Trophoblast cell (in vitro differentiated cells and primary cell): ENCODE results near the gene BLOC1S3.

Source experiments
- DNase-seq, 2 donors: peaks; one replicate each; pipeline ENCODE4 v3.0.0-alpha.2; 2016
- H2AFZ ChIP-seq: 2 replicates; pipeline ENCODE4 v1.6.1; 2013; ENCODE audit warnings: low read length, moderate library complexity, mild to moderate bottlenecking; ENCODE audit not compliant: insufficient read depth, poor library complexity
- H2AK5ac ChIP-seq: 2 replicates; pipeline ENCODE4 v1.6.1; 2013; ENCODE audit warnings: mild to moderate bottlenecking, low read length
- H2BK120ac ChIP-seq: 2 replicates; pipeline ENCODE4 v1.6.1; 2013; ENCODE audit warnings: low read length, mild to moderate bottlenecking, moderate library complexity; ENCODE audit not compliant: insufficient read depth, poor library complexity
- H2BK12ac ChIP-seq: 2 replicates; pipeline ENCODE4 v1.6.1; 2013; ENCODE audit warnings: mild to moderate bottlenecking, low read length, moderate library complexity
- H2BK5ac ChIP-seq: 2 replicates; pipeline ENCODE4 v1.6.1; 2013; ENCODE audit warnings: low read length, low read depth, moderate library complexity, mild to moderate bottlenecking; ENCODE audit not compliant: poor library complexity
- H3K14ac ChIP-seq: 2 replicates; pipeline ENCODE4 v1.6.1; 2013; ENCODE audit warnings: mild to moderate bottlenecking, low read length
- H3K18ac ChIP-seq: 2 replicates; pipeline ENCODE4 v1.6.1; 2013; ENCODE audit warnings: mild to moderate bottlenecking, low read length
- H3K23ac ChIP-seq: 2 replicates; pipeline ENCODE4 v1.6.1; 2013; ENCODE audit warnings: low read length
- H3K27ac ChIP-seq: 2 replicates; pipeline ENCODE4 v1.5.1; 2013; ENCODE audit warnings: low read depth, mild to moderate bottlenecking, inconsistent platforms, low read length, moderate library complexity
- H3K27me3 ChIP-seq: 2 replicates; pipeline ENCODE4 v1.6.1; 2013; ENCODE audit warnings: inconsistent platforms, mild to moderate bottlenecking, low read length, moderate library complexity; ENCODE audit not compliant: insufficient read depth
- H3K36me3 ChIP-seq, 2 experiments: 1 replicate in 1 of 2; 2 replicates in 1 of 2; pipeline ENCODE4 v1.6.1; 2013; ENCODE audit warnings: low read length in 2 of 2, mild to moderate bottlenecking in 2 of 2, moderate library complexity in 1 of 2; ENCODE audit not compliant: insufficient read depth in 2 of 2, control insufficient read depth in 1 of 2
- H3K4ac ChIP-seq: 2 replicates; pipeline ENCODE4 v1.6.1; 2013; ENCODE audit warnings: low read depth, mild to moderate bottlenecking, low read length, moderate library complexity
- H3K4me1 ChIP-seq, 2 experiments: 1 replicate in 1 of 2; 2 replicates in 1 of 2; pipeline ENCODE4 v1.6.1; 2013; ENCODE audit warnings: low read length in 2 of 2, mild to moderate bottlenecking in 2 of 2, moderate library complexity in 1 of 2; ENCODE audit not compliant: insufficient read depth in 2 of 2, control insufficient read depth in 1 of 2
- H3K4me2 ChIP-seq: 2 replicates; pipeline ENCODE4 v1.6.1; 2013; ENCODE audit warnings: inconsistent platforms, mild to moderate bottlenecking, low read length, moderate library complexity
- H3K4me3 ChIP-seq: 2 replicates; pipeline ENCODE4 v1.5.1; 2013; ENCODE audit warnings: mild to moderate bottlenecking, low read depth, low read length, inconsistent platforms
- H3K79me1 ChIP-seq: one replicate; pipeline ENCODE4 v1.6.1; 2013; ENCODE audit warnings: low read length
- H3K79me2 ChIP-seq: 2 replicates; pipeline ENCODE4 v1.6.1; 2013; ENCODE audit warnings: low read length, mild to moderate bottlenecking; ENCODE audit not compliant: control insufficient read depth, insufficient read depth, poor library complexity
- H3K9ac ChIP-seq: 2 replicates; pipeline ENCODE4 v1.6.1; 2013; ENCODE audit warnings: mild to moderate bottlenecking, low read length
- H3K9me3 ChIP-seq: 2 replicates; pipeline ENCODE4 v1.6.1; 2013; ENCODE audit warnings: low read depth, mild to moderate bottlenecking, control low read depth, inconsistent platforms, low read length; ENCODE audit not compliant: insufficient read depth
- H4K12ac ChIP-seq: 2 replicates; pipeline ENCODE4 v1.6.1; 2013; ENCODE audit warnings: low read depth, mild to moderate bottlenecking, low read length, moderate library complexity
- H4K8ac ChIP-seq: 2 replicates; pipeline ENCODE4 v1.6.1; 2013; ENCODE audit warnings: low read depth, mild to moderate bottlenecking, low read length, moderate library complexity
- H4K91ac ChIP-seq: one replicate; pipeline ENCODE4 v1.6.1; 2013; ENCODE audit warnings: low read depth, mild to moderate bottlenecking, low read length, moderate library complexity
- whole genome bisulfite sequencing: extraction: QIAGEN DNeasy Blood & Tissue Kit; methylation state at CpG from one replicate; pipeline ENCODE4 v1.1.7; 2013; ENCODE audit warnings: missing lambda C conversion rate; ENCODE audit not compliant: insufficient read length, insufficient coverage; ENCODE audit errors: extremely low coverage; 5-methylcytosine and 5-hydroxymethylcytosine counted together

The BLOC1S3 gene

GRCh38 chr19:45145270-45146189, 33.1 kb upstream of the BLOC1S3 start:
- no peak overlapping the region for H4K91ac ChIP-seq
- no peak overlapping the region for H3K4ac ChIP-seq
- no peak overlapping the region for H4K12ac ChIP-seq
- no peak overlapping the region for H3K27ac ChIP-seq
- H3K36me3 ChIP-seq = peaks cover 52 to 54% of the 10 kb centered on the region in 2 experiments
- no peak overlapping the region for H3K9ac ChIP-seq
- H2BK5ac ChIP-seq = no peak overlapping the region
- H2BK120ac ChIP-seq = no peak overlapping the region
- H2AK5ac ChIP-seq = no peak overlapping the region
- no peaks in the 10 kb centered on the region for H3K27me3 ChIP-seq
- no peak overlapping the region for H3K4me3 ChIP-seq
- H3K4me1 ChIP-seq = no peaks in the 10 kb centered on the region
- H2AFZ ChIP-seq = no peak overlapping the region
- no peaks in the 10 kb centered on the region for H3K79me1 ChIP-seq
- H3K9me3 ChIP-seq = no peaks in the 10 kb centered on the region
- DNase-seq = no peak
- no peak overlapping the region for H3K14ac ChIP-seq
- no peak overlapping the region for H3K4me2 ChIP-seq
- no peak overlapping the region for H2BK12ac ChIP-seq
- H4K8ac ChIP-seq = no peak overlapping the region
- no peak overlapping the region for H3K18ac ChIP-seq
- H3K23ac ChIP-seq = no peak overlapping the region
- no CpG with 5 or more reads among the region's 54 CpGs for whole genome bisulfite sequencing
- no peaks in the 10 kb centered on the region for H3K79me2 ChIP-seq

- Histone ChIP-seq H3K14ac (no peak overlapping the region), H2AK5ac (no peak overlapping the region), H2BK12ac (no peak overlapping the region), H3K27me3 (no peaks in the 10 kb centered on the region), H3K23ac (no peak overlapping the region), H3K18ac (no peak overlapping the region), H3K79me1 (no peaks in the 10 kb centered on the region), H3K4me2 (no peak overlapping the region), H3K79me2 (no peaks in the 10 kb centered on the region), H3K9ac (no peak overlapping the region), H3K27ac (no peak overlapping the region), H3K4ac (no peak overlapping the region), H2BK5ac (no peak overlapping the region), H3K4me3 (no peak overlapping the region), H3K36me3 (peaks cover 46 to 49% of the 10 kb centered on the region in 2 experiments), H2AFZ (no peak overlapping the region), H3K9me3 (no peaks in the 10 kb centered on the region), H4K91ac (no peak overlapping the region), H4K8ac (no peak overlapping the region), H4K12ac (no peak overlapping the region), H2BK120ac (no peak overlapping the region), H3K4me1 (no peaks in the 10 kb centered on the region)
- no peak for DNase-seq
- WGBS = no CpG with 5 or more reads among the region's 13 CpGs
Observed at GRCh38 chr19:45146251-45146650, 32.3 kb upstream of the BLOC1S3 start.

- Histone ChIP-seq H3K18ac (no peak overlapping the region), H3K4me1 (no peaks in the 10 kb centered on the region), H3K36me3 (peaks cover 40 to 44% of the 10 kb centered on the region in 2 experiments), H2AK5ac (no peak overlapping the region), H2BK120ac (no peak overlapping the region), H3K23ac (no peak overlapping the region), H3K27me3 (no peaks in the 10 kb centered on the region), H3K4ac (no peak overlapping the region), H3K14ac (no peak overlapping the region), H3K4me3 (no peak overlapping the region), H2BK12ac (no peak overlapping the region), H3K27ac (no peak overlapping the region), H4K12ac (no peak overlapping the region), H3K9me3 (no peaks in the 10 kb centered on the region), H3K79me1 (no peaks in the 10 kb centered on the region), H3K9ac (no peak overlapping the region), H4K8ac (no peak overlapping the region), H3K79me2 (no peaks in the 10 kb centered on the region), H4K91ac (no peak overlapping the region), H2AFZ (no peak overlapping the region), H2BK5ac (no peak overlapping the region), H3K4me2 (no peak overlapping the region)
- DNase-seq = no peak
- no CpG with 5 or more reads among the region's 18 CpGs for WGBS
Observed at GRCh38 chr19:45146741-45147205, 31.8 kb upstream of the BLOC1S3 start.

DNA sequence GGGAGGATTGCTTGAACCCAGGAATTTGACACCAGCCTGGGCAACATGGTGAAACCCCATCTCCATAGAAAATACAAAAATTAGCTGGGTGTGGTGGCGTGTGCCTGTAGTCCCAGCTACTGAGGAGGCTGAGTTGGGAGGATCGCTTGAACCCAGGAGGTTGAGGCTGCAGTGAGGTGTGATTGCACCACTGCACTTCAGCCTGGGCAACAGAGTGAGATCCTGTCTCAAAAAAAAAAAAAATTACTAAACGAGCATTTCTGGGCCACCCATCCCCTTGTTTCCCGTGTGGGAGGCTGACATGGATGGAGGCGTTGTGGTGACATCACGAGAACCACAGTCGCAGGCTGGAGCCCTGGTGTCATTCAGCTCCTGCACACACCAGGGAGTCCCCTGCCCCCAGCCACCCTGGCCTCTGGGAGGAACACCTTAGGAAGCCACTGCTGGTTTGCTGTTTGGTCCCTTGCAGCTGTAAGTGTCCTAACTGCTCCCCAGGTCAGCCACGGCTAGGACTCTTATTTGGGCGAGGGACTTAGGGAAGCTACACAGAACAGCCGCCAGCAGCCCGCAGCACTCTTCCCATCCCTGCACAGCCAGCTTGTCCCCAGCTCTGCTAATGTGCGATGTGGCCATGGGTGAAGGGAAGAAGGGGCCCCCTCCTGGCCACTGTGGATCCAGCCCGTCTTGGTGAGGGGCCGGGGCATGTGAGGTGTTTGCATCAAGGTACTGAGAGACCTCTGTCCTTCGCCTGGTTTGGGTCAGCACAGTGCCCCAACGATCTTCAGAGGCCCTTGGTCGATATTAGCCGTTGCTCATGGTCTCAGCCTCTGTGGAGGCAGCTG, 30.5 kb upstream of the BLOC1S3 start:
- Histone ChIP-seq H2BK12ac (no peak overlapping the region), H3K9me3 (peaks cover 10% of the 10 kb centered on the region), H3K4me2 (no peak overlapping the region), H2BK120ac (no peak overlapping the region), H3K4me1 (no peaks in the 10 kb centered on the region), H3K18ac (no peak overlapping the region), H4K8ac (no peak overlapping the region), H3K23ac (no peak overlapping the region), H4K12ac (no peak overlapping the region), H3K27me3 (peaks cover 11% of the 10 kb centered on the region), H3K27ac (no peak overlapping the region), H3K79me1 (no peaks in the 10 kb centered on the region), H3K4ac (no peak overlapping the region), H2AK5ac (no peak overlapping the region), H2AFZ (no peak overlapping the region), H4K91ac (no peak overlapping the region), H3K9ac (no peak overlapping the region), H3K36me3 (peaks cover 29 to 31% of the 10 kb centered on the region in 2 experiments), H3K4me3 (no peak overlapping the region), H2BK5ac (no peak overlapping the region), H3K14ac (no peak overlapping the region), H3K79me2 (no peaks in the 10 kb centered on the region)
- no peak for DNase-seq
- no CpG with 5 or more reads among the region's 18 CpGs for WGBS
